Activated T-cell treated with anti-CD3 and anti-CD28 coated beads, Interleukin-2, amount 50 U/mL, for 24 hours (primary cell): ENCODE measurements around the gene PROB1.

ENCODE experiments used
- DNase-seq: peaks from one replicate; pipeline ENCODE4 v3.0.0-alpha.2; 2020
- H3K27ac Mint-ChIP-seq: 2 replicates; pipeline ENCODE4 v1.8.0; 2020; ENCODE audit warnings: mild to moderate bottlenecking, mixed read lengths
- H3K27me3 Mint-ChIP-seq: 2 replicates; pipeline ENCODE4 v1.8.0; 2020; ENCODE audit warnings: mixed read lengths
- H3K36me3 Mint-ChIP-seq: 2 replicates; pipeline ENCODE4 v1.8.0; 2020; ENCODE audit warnings: low read depth, mixed read lengths
- H3K4me1 Mint-ChIP-seq: 2 replicates; pipeline ENCODE4 v1.8.0; 2020; ENCODE audit warnings: low read depth, mixed read lengths
- H3K4me3 Mint-ChIP-seq: 2 replicates; pipeline ENCODE4 v1.8.0; 2020; ENCODE audit warnings: mild to moderate bottlenecking, moderate library complexity, mixed read lengths
- H3K9me3 Mint-ChIP-seq: 2 replicates; pipeline ENCODE4 v1.8.0; 2020; ENCODE audit warnings: mixed read lengths

PROB1 gene

GRCh38 chr5:139407517-139407916 lies 12.6 kb upstream of the PROB1 start:
- Mint-ChIP-seq H3K4me1 (peaks cover 29% of the 10 kb centered on the region), H3K27me3 (no peaks in the 10 kb centered on the region), H3K4me3 (no peak overlapping the region), H3K9me3 (no peaks in the 10 kb centered on the region), H3K36me3 (peaks cover 13% of the 10 kb centered on the region), H3K27ac (no peak overlapping the region)
- no peak for DNase-seq

DNA sequence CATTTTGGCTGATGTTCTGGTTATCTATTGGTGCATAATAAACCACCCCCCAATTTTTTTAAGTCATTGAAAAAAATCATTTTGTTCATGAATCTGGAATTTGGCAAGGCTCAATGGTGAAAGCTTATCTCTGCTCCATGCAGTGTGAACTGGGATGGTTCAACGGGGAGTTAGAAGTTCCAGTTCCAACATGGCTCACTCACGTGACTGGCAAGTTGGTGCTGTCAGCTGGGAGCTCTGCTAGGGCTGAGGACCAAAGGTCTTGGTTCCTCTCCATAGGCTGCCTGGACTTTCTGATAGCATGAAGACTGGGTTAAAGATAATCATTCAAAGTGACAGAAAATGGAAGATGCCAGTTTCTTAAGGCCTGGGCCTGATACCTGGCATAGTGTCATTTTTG lies 12.1 kb upstream of the PROB1 start:
- Mint-ChIP-seq H3K4me1 (peaks cover 30% of the 10 kb centered on the region), H3K4me3 (no peak overlapping the region), H3K9me3 (no peaks in the 10 kb centered on the region), H3K27ac (no peak overlapping the region), H3K27me3 (no peaks in the 10 kb centered on the region), H3K36me3 (peaks cover 9% of the 10 kb centered on the region)
- DNase-seq = no peak

DNA sequence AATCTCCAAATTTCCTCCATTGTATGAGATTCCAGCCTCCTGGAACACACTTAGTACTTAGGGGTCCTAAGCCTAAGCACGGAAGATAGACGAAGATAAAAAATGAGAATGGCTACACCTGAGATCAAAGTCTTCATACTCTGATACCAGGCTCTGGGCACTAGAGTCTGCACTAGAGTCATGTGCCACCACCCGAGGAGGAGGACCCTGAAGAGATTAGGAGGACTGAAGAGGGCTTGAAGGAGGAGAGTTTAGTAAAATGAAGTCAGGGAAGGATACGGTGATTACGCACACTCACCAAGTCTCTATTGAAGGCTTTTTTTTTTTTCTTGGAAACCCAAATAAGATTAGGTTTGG lies 9.6 kb upstream of the PROB1 start:
- Mint-ChIP-seq H3K9me3 (no peaks in the 10 kb centered on the region), H3K4me1 (peaks cover 36% of the 10 kb centered on the region), H3K27ac (peak overlapping the region; percentile 99), H3K27me3 (no peaks in the 10 kb centered on the region), H3K36me3 (peaks cover 10% of the 10 kb centered on the region), H3K4me3 (peak overlapping the region; percentile 85)
- DNase-seq = no peak

GRCh38 chr5:139403787-139404483 lies 9.0 kb upstream of the PROB1 start, which contains the start of gene SPATA24:
SPATA24 (minus strand) TSS chr5:139404089; CDS start chr5:139404060, 29 bp downstream.
- H3K36me3 Mint-ChIP-seq = peaks cover 14% of the 10 kb centered on the region
- peak; percentile 98 for DNase-seq
- H3K4me1 Mint-ChIP-seq = peaks cover 40% of the 10 kb centered on the region
- H3K27ac Mint-ChIP-seq = peak within 1 kb of the TSS; percentile 99
- no peaks in the 10 kb centered on the region for H3K27me3 Mint-ChIP-seq
- peak within 1 kb of the TSS; percentile 85 for H3K4me3 Mint-ChIP-seq
- no peaks in the 10 kb centered on the region for H3K9me3 Mint-ChIP-seq

GRCh38 chr5:139403418-139403786 lies 8.5 kb upstream of the PROB1 start:
- H3K27ac Mint-ChIP-seq = peak overlapping the region; percentile 99
- H3K36me3 Mint-ChIP-seq = peaks cover 14% of the 10 kb centered on the region
- peak overlapping the region; percentile 85 for H3K4me3 Mint-ChIP-seq
- H3K4me1 Mint-ChIP-seq = peaks cover 40% of the 10 kb centered on the region
- H3K9me3 Mint-ChIP-seq = no peaks in the 10 kb centered on the region
- DNase-seq = no peak
- no peaks in the 10 kb centered on the region for H3K27me3 Mint-ChIP-seq

GRCh38 chr5:139402561-139403158 lies 7.8 kb upstream of the PROB1 start:
- peak overlapping the region; percentile 85 for H3K4me3 Mint-ChIP-seq
- peaks cover 17% of the 10 kb centered on the region for H3K36me3 Mint-ChIP-seq
- peaks cover 38% of the 10 kb centered on the region for H3K4me1 Mint-ChIP-seq
- DNase-seq = no peak
- no peaks in the 10 kb centered on the region for H3K9me3 Mint-ChIP-seq
- H3K27me3 Mint-ChIP-seq = no peaks in the 10 kb centered on the region
- H3K27ac Mint-ChIP-seq = peak overlapping the region; percentile 99

DNA sequence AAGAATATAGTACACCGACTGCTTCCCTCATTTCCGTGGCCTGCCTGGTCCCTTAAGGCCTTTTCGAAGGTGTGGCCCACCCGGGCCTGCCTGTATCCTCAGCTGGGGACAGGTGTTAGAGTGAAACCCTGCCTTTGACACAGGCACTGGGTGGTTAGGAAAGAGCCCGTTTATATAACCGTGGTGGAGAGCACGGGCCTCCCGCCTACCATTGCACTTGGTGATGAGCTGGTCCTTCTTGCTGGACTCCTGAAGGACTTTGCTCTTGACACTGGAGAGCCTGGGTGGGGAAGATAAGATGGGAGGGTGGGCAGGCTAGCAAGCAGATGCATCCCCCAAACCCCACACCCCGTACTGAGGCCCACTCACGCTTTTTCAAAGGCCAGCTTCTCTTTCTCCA lies 6.6 kb upstream of the PROB1 start:
- Mint-ChIP-seq H3K27me3 (no peaks in the 10 kb centered on the region), H3K9me3 (no peaks in the 10 kb centered on the region), H3K27ac (no peak overlapping the region), H3K36me3 (peaks cover 23% of the 10 kb centered on the region), H3K4me1 (peaks cover 40% of the 10 kb centered on the region), H3K4me3 (no peak overlapping the region)
- DNase-seq = no peak

DNA sequence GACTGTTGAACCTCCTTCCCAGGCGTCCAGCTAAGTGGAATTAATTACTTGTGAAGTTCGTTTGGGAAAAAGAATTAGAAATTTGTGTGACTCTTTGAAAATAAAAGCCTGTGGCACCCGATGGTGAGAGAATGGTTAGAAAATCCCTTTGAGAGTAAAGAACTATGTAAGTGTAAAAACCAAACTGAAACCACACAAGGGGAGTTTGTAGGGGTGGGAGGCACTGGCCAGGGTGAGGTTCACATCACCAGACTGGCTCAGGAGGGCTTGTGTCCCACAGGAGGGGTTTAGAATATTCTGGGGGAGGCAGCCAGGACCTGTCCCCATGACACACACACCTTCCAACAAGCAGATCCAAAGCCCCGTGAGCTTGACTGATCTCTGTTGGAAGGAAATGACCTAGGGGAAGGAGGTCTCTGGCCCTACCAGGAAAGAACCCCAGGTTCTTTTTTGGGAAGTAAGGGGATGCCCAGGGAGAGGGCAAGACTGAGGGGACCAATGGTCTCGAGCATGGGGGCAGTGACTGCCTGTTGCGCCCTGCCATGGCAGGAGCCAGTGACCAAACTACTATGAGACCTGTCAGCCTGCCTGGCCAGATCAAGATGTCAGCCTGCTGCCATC lies 4.7 kb upstream of the PROB1 start:
- peaks cover 42% of the 10 kb centered on the region for H3K4me1 Mint-ChIP-seq
- H3K27ac Mint-ChIP-seq = peak overlapping the region; percentile 71
- H3K9me3 Mint-ChIP-seq = no peaks in the 10 kb centered on the region
- no peaks in the 10 kb centered on the region for H3K27me3 Mint-ChIP-seq
- H3K36me3 Mint-ChIP-seq = peaks cover 33% of the 10 kb centered on the region
- no peak overlapping the region for H3K4me3 Mint-ChIP-seq
- no peak for DNase-seq

GRCh38 chr5:139397921-139398320 lies 3.0 kb upstream of the PROB1 start:
- Mint-ChIP-seq H3K27ac (no peak overlapping the region), H3K4me3 (no peak overlapping the region)

GRCh38 chr5:139396691-139397090 lies 1.8 kb upstream of the PROB1 start:
- Mint-ChIP-seq H3K27ac (peak overlapping the region; percentile 39), H3K9me3 (no peaks in the 10 kb centered on the region), H3K27me3 (no peaks in the 10 kb centered on the region), H3K4me1 (peaks cover 35% of the 10 kb centered on the region), H3K4me3 (no peak overlapping the region), H3K36me3 (peaks cover 41% of the 10 kb centered on the region)
- DNase-seq = no peak

More at GRCh38 chr5:139397921-139398320, 3.0 kb upstream of the PROB1 start:
- peaks cover 36% of the 10 kb centered on the region for H3K36me3 Mint-ChIP-seq
- no peak for DNase-seq
- H3K9me3 Mint-ChIP-seq = no peaks in the 10 kb centered on the region
- peaks cover 37% of the 10 kb centered on the region for H3K4me1 Mint-ChIP-seq
- no peaks in the 10 kb centered on the region for H3K27me3 Mint-ChIP-seq

DNA sequence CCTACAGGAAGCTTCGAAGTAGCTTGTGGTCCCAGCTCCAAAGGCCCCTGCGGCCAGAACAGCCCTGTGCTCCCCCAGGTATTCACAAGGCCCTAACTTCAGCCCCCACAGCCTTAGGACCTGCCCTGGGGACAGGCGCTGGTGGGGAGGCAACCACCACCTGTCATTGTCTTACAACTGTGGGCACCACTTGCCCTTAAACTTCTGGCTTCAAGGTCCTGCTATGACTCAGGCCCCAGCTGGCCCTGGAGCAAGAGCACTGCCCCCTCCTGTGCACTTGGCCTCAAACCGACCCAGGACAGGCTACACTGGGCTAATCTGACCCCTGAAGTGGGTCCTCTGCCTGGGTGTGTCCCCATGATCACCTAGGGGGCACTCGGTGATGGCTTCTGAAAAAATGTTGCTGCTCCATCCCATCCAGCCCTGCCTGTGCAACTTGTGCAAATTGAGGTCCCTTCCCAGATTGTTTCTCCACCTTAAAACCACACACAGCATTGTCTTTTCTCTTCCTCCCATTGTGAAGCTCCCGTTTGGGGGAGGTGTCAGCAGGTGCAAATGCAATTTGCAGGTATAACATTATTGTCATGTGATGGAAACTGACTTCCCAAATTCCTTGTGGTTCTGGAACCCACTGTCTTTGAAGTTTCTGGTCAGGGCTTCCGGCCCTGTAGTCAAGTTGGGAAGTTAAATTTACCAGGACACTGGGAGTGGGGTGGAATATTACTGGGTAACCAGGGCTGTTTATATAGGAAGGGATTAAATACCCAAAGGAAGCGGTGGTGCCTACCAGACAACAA lies 1.1 kb upstream of the PROB1 start:
- Mint-ChIP-seq H3K27me3 (no peaks in the 10 kb centered on the region), H3K9me3 (no peaks in the 10 kb centered on the region), H3K27ac (no peak overlapping the region), H3K4me1 (peaks cover 42% of the 10 kb centered on the region), H3K4me3 (peak overlapping the region; percentile 67), H3K36me3 (peaks cover 44% of the 10 kb centered on the region)
- no peak for DNase-seq

GRCh38 chr5:139394123-139394653 lies 716 bp downstream of the PROB1 start:
- Mint-ChIP-seq H3K4me1 (peaks cover 52% of the 10 kb centered on the region), H3K9me3 (no peaks in the 10 kb centered on the region), H3K4me3 (peak overlapping the region; percentile 90), H3K36me3 (peaks cover 39% of the 10 kb centered on the region), H3K27ac (peak overlapping the region; percentile 84), H3K27me3 (no peaks in the 10 kb centered on the region)
- peak; percentile 81 for DNase-seq

- Mint-ChIP-seq H3K9me3 (no peaks in the 10 kb centered on the region), H3K36me3 (peaks cover 39% of the 10 kb centered on the region), H3K27ac (peak overlapping the region; percentile 84), H3K4me1 (peaks cover 53% of the 10 kb centered on the region), H3K4me3 (peak overlapping the region; percentile 90), H3K27me3 (no peaks in the 10 kb centered on the region)
- DNase-seq = no peak
Measured at GRCh38 chr5:139393497-139394122, 1.3 kb downstream of the PROB1 start.
